HG02852 (cell line): Measurements from ENCODE around the gene PUS10.

ENCODE experiments used
- ATAC-seq: cut with Tn5 transposase; IDR thresholded peaks from one replicate; pipeline ENCODE4 v1.9.1; 2021; ENCODE audit warnings: mild to moderate bottlenecking, moderate library complexity; ENCODE audit not compliant: unreplicated experiment

The PUS10 gene

GRCh38 chr2:60972889-60973656, 45.0 kb downstream of the PUS10 start:
- no peak for ATAC-seq

- peak; percentile 78 for ATAC-seq
These were observed 51.3 kb downstream of the PUS10 start for GRCh38 chr2:60966507-60967405.

DNA sequence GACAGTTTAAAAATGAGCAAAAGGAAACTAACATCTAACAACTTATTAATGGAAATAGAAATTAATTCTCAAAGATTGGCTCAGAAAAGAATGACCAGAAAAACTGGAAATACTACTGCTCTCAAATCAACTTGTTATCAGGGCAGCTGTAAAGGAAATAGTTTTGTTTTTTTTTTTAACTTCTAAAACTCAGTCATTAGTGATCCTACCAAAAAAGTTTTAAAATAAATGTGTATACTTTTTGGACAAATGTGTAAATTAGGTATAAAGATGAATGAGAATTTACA, 52.6 kb downstream of the PUS10 start:
- ATAC-seq = no peak

GRCh38 chr2:60964651-60965498, 53.2 kb downstream of the PUS10 start:
- ATAC-seq = no peak

DNA sequence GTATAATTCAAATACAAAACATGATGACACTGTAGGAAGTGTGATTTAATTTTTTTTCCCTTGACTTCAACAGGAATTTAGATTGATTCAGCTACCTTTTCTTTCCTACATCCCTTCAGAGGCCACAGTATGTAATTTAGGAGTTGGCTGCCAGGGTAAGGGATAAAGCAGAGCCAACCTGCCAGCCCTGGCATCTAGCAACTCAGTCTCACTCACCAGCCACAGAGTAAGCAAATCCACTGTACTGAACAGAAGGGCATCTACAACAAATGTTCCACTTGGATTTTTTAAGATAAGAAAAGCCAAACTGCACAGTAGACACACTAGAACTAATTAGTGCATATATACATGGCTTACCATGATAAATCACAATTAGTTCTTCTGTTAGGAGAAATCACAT, 54.9 kb downstream of the PUS10 start:
- ATAC-seq = no peak

GRCh38 chr2:60962528-60962927, 55.5 kb downstream of the PUS10 start:
- no peak for ATAC-seq

DNA sequence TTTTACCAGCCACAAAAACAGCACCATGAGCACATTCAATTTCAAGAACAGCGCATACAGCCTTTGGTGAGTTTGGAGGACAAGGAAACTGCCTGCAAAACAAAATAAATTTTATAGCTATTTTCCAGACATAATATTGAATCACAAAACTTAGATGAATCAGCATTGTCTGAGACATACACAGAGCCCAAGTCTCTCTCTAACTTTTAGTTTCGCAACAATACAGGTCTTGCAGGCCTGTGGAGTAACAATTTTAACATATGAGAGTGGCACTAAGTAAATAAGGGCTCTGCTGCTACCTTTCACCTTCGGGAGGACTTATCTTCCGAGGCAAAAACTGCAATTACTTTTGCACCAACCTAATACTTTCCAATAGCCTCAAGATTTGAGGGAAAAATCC, 56.6 kb downstream of the PUS10 start:
- ATAC-seq = no peak

DNA sequence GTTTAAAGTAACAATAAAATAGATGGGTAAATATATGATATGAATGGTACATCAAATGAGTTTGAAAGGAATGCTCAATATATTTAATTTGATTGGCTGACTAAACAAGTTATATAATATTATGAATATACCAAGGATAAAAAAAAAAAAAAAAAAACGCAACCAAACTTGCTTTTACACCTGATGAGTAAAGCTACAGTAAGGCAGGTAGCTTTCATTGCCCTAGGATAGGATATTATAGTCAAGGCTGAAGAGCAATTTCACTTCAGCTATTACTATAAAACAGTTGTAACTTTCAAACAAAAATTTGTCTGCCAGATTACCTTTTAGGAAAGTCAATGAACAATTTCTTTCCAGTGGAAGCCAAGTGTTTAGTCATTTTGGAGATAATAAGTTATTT, 57.3 kb downstream of the PUS10 start:
- ATAC-seq = no peak

DNA sequence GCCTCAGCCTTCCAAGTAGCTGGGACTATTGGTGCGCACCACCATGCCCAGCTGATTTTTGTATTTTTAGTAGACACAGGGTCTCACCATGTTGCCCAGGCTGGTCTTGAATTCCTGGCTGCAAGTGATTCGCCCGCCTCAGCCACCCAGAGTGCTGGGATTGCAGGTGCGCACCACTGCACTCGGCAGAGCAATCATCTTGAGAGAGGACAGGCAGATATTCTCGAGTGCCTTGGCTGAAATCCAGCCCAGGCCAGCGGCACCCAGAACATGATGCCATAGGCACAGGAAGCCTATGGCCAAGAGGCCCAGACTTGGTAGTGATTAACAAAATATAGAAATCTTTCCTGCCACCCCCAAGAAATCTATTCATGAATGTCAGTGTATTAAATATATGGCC, 58.6 kb downstream of the PUS10 start:
- ATAC-seq = no peak

DNA sequence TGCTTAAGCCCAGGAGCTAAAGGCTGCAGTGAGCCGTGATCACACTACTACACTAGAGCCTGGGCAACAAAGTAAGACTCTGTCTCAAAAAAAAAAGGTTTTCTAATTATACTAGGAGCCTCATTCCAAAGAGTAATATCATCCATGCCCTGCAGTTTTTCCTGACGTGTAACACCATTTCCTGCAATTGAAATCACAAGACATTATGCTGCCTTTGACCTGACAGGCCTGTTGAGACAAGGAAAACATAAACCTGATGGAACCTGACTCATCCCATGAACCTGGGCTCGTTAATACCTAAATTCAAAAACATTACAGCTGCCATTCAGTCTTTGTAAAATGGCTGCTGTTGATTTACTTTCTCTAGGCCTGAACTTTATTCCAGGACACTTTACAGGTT, 59.3 kb downstream of the PUS10 start:
- no peak for ATAC-seq

DNA sequence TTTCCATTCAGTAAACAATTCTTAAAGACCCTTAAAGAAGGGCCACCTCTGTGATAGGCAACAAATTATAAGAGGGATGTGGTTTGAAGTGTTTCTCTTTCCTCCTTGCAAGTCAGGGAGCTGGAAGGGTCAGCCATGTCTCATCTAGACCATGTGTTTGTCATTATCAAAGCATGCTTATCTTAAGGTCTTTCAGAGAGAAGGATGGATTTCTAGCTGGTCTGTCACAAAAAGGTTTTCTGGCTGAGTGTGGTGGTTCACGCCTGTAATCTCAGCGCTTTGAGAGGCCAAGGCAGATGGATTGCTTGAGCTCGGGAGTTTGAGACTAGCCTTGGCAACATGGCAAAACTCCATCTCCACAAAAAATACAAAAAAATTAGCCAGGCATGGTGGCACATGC, 59.7 kb downstream of the PUS10 start:
- no peak for ATAC-seq

DNA sequence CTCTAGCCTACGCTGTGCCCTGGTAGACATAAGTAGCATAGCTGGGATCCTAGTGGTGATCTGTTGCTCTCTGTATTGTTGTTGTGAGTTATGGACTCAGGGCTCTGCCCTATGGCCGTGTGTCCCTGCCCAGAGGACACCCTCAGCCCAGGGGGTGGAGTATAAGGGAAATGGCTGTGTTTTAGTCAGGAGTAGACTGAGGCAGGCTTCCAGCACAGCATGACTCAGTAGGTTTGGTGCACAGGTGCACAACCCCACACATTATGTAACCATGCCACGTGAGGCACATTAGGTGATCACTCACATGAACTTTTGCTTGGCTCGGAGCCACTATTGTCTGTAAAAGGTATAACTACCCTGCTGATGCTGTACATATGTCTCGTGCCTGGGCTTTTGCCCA, 60.4 kb downstream of the PUS10 start:
- ATAC-seq = no peak

DNA sequence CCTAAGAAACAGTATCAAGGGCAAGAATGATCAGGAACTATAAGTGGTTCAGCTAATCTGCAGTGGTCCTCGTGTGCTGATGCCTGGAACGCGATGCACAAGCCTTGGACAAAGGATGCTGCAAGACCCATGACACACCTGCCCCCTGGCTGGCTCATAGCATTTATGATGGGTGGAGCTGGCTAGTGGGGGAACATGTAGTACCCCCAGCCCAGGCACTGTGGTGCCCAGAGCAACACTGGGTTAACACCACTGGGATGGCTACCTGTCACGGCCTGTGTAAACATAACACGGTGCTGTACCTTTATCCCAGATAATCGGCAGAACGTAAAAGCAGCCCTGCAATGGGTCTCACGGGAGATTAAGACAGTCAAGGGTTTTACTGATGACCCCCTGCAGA, 60.8 kb downstream of the PUS10 start:
- ATAC-seq = no peak

GRCh38 chr2:60954139-60954538, 63.9 kb downstream of the PUS10 start:
- ATAC-seq = no peak

DNA sequence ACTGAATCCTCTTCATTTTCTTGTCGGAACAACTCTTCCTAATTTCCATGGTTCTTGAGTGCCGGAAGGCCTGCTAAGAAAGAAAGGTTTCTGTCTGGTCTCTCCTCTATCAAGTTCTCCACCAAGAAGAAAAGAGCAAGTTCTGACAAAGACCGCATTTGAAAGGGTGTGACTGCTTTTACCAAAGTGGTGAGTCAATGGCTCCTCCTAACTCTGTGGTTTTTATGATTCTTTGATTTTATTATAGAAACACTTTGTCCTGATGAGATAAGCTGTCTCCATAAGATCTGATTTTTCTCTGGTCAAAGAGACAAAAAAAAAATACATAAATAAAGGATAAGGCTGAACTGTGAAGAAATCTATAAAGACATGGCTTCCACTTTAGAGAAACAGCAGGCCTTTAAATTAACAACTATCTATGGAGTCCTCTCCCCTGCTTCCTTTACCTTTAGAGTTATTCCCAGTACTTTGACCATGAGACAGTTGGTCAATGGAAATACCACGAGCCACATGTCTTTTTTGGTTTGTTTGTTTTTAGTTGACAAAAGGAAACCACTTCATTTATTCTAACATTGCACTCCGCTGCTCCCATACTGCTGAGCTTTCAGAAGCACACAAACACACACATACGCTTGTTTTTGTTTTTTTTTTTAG, 69.0 kb downstream of the PUS10 start:
- no peak for ATAC-seq

DNA sequence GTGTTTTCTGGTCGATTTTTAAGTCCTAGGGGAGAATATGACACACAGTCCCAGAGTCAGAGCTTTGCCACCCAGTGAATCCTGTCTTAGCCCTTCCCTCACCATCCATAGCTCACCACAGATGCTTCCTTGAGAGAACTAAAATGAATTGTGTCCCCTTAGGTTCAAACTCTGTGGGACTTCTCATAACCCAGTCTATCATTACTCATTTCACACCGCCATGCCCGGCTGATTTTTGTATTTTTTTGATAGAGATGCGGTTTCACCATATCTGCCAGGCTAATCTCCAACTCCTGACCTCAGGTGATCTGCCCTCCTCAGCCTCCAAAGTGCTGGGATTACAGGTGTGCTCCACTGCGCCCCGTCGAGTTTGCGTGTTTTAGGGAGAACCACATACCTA, 69.9 kb downstream of the PUS10 start:
- no peak for ATAC-seq

DNA sequence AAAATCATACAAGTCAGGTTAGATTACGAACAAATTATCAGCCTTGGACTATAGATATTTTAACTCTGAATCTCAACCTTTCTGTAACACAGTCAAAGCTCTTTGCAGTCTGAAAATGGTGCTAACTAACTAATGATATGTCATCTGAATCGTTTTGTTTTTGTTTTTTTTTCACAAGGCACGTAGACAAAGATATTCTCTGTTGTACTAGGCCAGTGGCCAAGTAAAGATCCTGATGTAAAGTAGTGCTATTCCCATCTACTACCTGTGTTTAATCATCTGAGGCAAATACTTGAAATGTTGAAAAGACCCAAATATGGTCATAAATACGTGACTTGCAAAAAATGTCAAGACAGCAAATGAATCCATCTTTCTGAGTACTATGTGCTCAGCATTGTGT, 71.0 kb downstream of the PUS10 start:
- ATAC-seq = no peak

- ATAC-seq = no peak
These were observed 72.7 kb downstream of the PUS10 start for GRCh38 chr2:60945341-60945740.

DNA sequence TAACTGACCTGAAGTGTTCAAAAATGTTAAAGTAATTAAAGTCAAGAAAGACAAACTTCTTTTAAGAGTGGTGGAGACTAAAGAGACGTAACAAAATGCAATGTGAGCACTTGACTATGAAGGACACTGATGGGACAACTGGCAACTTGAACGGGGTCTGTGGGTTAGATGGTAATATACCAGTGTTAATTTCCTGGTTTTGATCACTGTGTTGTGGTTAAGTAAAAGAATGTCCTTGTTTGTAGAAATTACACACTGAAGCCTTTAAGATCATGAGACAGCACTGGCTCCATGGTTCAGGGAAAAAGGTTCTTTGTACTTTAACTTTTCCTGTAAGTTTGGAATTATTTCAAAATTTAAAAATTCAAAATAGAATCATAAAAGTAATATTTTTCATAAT, 78.4 kb downstream of the PUS10 start:
- ATAC-seq = no peak

DNA sequence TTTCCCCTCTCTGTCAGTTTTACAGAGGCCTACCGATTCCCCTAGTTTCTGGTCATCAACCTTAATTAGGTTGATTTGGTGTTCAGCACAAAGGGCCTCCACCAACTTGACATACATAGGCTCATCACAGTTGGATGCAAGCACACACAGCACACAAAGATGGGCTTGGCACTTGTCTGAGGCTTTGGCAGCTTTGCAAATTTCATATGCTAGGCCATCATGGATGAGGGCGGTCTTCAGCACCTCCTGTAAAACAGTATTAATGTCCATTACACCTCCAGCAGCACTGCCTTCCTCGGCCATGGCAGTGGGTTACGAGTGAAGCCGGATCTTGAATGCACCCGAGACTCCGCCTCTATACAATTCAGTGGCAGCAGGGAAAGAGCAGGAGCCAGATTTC, 79.8 kb downstream of the PUS10 start:
- no peak for ATAC-seq

DNA sequence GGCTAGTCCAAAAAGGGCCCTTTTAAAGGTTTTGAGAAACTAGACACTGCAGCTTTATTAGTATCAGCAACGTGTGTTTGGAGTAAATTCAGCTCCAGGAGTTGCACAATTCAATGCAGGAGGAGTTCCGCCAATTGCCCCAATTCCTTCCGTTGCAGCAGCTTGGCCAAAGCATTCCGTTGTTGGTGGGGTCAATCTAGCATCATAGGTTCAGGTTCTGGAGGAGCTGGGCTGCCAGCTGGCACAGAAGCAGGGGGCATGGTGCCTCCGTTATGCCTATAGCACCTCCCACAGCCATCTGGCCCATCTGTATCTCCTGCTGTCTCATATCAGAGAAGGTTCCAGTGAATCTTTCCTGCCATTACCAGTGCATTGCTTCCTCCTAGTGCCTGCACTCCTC, 81.3 kb downstream of the PUS10 start:
- ATAC-seq = no peak
